Activated T-helper 2 cell treated with anti-CD3 and anti-CD28 coated beads, Interferon-gamma antibody, Interleukin-2, Interleukin-4, amounts not matched to agents 10 μg/mL and 5 μg/mL and 100 μg/mL, durations not matched to agents 14 hours and 24 hours and 36 hours (primary cell): ENCODE measurements around the gene FETUB. TPM values are rescaled to one million over a fixed set of nuclear protein-coding genes. Genes with fewer than 3 reads are reported as not detected.

ENCODE experiments used
- DNase-seq: peaks from one replicate; pipeline ENCODE4 v3.0.0; 2021; ENCODE audit warnings: low spot score
- H3K27ac Mint-ChIP-seq: one replicate; pipeline ENCODE4 v1.8.0; 2021; ENCODE audit warnings: mixed read lengths
- H3K27me3 Mint-ChIP-seq: one replicate; pipeline ENCODE4 v1.8.0; 2021; ENCODE audit warnings: low read depth, mixed read lengths
- H3K36me3 Mint-ChIP-seq: one replicate; pipeline ENCODE4 v1.8.0; 2021; ENCODE audit warnings: low read depth, mixed read lengths
- H3K4me1 Mint-ChIP-seq: one replicate; pipeline ENCODE4 v1.8.0; 2021; ENCODE audit warnings: low read depth, mixed read lengths
- H3K4me3 Mint-ChIP-seq: one replicate; pipeline ENCODE4 v1.8.0; 2021; ENCODE audit warnings: low read depth, mild to moderate bottlenecking, moderate library complexity, mixed read lengths
- H3K9me3 Mint-ChIP-seq: one replicate; pipeline ENCODE4 v1.8.0; 2021; ENCODE audit warnings: mixed read lengths
- intact Hi-C: fragments of 100-400 bp; cut with micrococcal nuclease; formaldehyde crosslinking; loops from one replicate; pipeline ENCODE4 v1.15.1; 2023
- total RNA-seq: library from RNA; stranded (reverse); gene quantifications from 2 replicates; pipeline ENCODE4 v1.2.3, GENCODE V29; 2022

FETUB gene
- total RNA-seq, 1 donor from 2014 or later, result not detected

GRCh38 chr3:186648851-186649250 is 8.7 kb downstream of the FETUB start:
- Mint-ChIP-seq H3K4me1 (peaks cover 3% of the 10 kb centered on the region), H3K27ac (no peak overlapping the region), H3K4me3 (no peak overlapping the region), H3K27me3 (peaks cover 17% of the 10 kb centered on the region), H3K9me3 (no peaks in the 10 kb centered on the region), H3K36me3 (no peaks in the 10 kb centered on the region)
- intact Hi-C loops, result no loop called here
- no peak for DNase-seq

GRCh38 chr3:186651678-186652215 is 11.5 kb downstream of the FETUB start:
- no peak overlapping the region for H3K4me3 Mint-ChIP-seq
- H3K27ac Mint-ChIP-seq, result no peak overlapping the region
- H3K9me3 Mint-ChIP-seq, result no peaks in the 10 kb centered on the region
- H3K36me3 Mint-ChIP-seq, result no peaks in the 10 kb centered on the region
- intact Hi-C loops, result no loop called here
- peaks cover 26% of the 10 kb centered on the region for H3K27me3 Mint-ChIP-seq
- no peaks in the 10 kb centered on the region for H3K4me1 Mint-ChIP-seq
- DNase-seq, result no peak

GRCh38 chr3:186653080-186653707 is 13.0 kb downstream of the FETUB start:
- Mint-ChIP-seq H3K4me1 (no peaks in the 10 kb centered on the region), H3K27me3 (peaks cover 27% of the 10 kb centered on the region), H3K27ac (no peak overlapping the region), H3K36me3 (no peaks in the 10 kb centered on the region), H3K4me3 (no peak overlapping the region), H3K9me3 (no peaks in the 10 kb centered on the region)
- DNase-seq, result no peak
- intact Hi-C loops, result no loop called here

- Mint-ChIP-seq H3K27me3 (peaks cover 29% of the 10 kb centered on the region), H3K4me3 (no peak overlapping the region), H3K27ac (no peak overlapping the region), H3K36me3 (no peaks in the 10 kb centered on the region), H3K4me1 (no peaks in the 10 kb centered on the region), H3K9me3 (no peaks in the 10 kb centered on the region)
- no peak for DNase-seq
- intact Hi-C loops, result no loop called here
Observed at GRCh38 chr3:186653984-186654383, 13.8 kb downstream of the FETUB start.

- DNase-seq, result no peak
- intact Hi-C loops, result no loop called here
- peaks cover 3% of the 10 kb centered on the region for H3K4me1 Mint-ChIP-seq
- H3K4me3 Mint-ChIP-seq, result no peak overlapping the region
- H3K36me3 Mint-ChIP-seq, result no peaks in the 10 kb centered on the region
- H3K9me3 Mint-ChIP-seq, result no peaks in the 10 kb centered on the region
- H3K27me3 Mint-ChIP-seq, result peaks cover 23% of the 10 kb centered on the region
- no peak overlapping the region for H3K27ac Mint-ChIP-seq
Observed at GRCh38 chr3:186663361-186664118, 23.3 kb downstream of the FETUB start.

- no peak overlapping the region for H3K4me3 Mint-ChIP-seq
- DNase-seq, result no peak
- H3K9me3 Mint-ChIP-seq, result no peaks in the 10 kb centered on the region
- peaks cover 19% of the 10 kb centered on the region for H3K27me3 Mint-ChIP-seq
- H3K36me3 Mint-ChIP-seq, result no peaks in the 10 kb centered on the region
- H3K27ac Mint-ChIP-seq, result no peak overlapping the region
- H3K4me1 Mint-ChIP-seq, result peaks cover 5% of the 10 kb centered on the region
- intact Hi-C loops, result no loop called here
Observed at GRCh38 chr3:186664119-186664495, 23.9 kb downstream of the FETUB start.

- H3K27me3 Mint-ChIP-seq, result peaks cover 17% of the 10 kb centered on the region
- intact Hi-C loops, result no loop called here
Observed at GRCh38 chr3:186664506-186664905, 24.3 kb downstream of the FETUB start.

GRCh38 chr3:186665625-186666188 is 25.5 kb downstream of the FETUB start, which contains the start of gene HRG:
Gene HRG (plus strand): TSS chr3:186666014. CDS start chr3:186666032, 18 bp downstream.
- Mint-ChIP-seq H3K36me3 (no peaks in the 10 kb centered on the region), H3K4me1 (peaks cover 13% of the 10 kb centered on the region), H3K4me3 (no peak within 1 kb of the TSS), H3K27ac (no peak within 1 kb of the TSS), H3K27me3 (peaks cover 17% of the 10 kb centered on the region), H3K9me3 (no peaks in the 10 kb centered on the region)
- DNase-seq, result no peak
- intact Hi-C loops, result no loop called here

More at GRCh38 chr3:186664506-186664905, 24.3 kb downstream of the FETUB start:
- H3K27ac Mint-ChIP-seq, result no peak overlapping the region
- H3K4me1 Mint-ChIP-seq, result peaks cover 9% of the 10 kb centered on the region
- H3K36me3 Mint-ChIP-seq, result no peaks in the 10 kb centered on the region
- H3K9me3 Mint-ChIP-seq, result no peaks in the 10 kb centered on the region
- H3K4me3 Mint-ChIP-seq, result no peak overlapping the region
- DNase-seq, result no peak

- no peak for DNase-seq
- no peaks in the 10 kb centered on the region for H3K9me3 Mint-ChIP-seq
- intact Hi-C loops, result no loop called here
- no peaks in the 10 kb centered on the region for H3K36me3 Mint-ChIP-seq
- peaks cover 13% of the 10 kb centered on the region for H3K4me1 Mint-ChIP-seq
- H3K27me3 Mint-ChIP-seq, result peaks cover 20% of the 10 kb centered on the region
- no peak overlapping the region for H3K27ac Mint-ChIP-seq
- no peak overlapping the region for H3K4me3 Mint-ChIP-seq
Observed at GRCh38 chr3:186668426-186668825, 28.2 kb downstream of the FETUB start.

- intact Hi-C loops, result no loop called here
- Mint-ChIP-seq H3K27ac (no peak overlapping the region), H3K9me3 (no peaks in the 10 kb centered on the region), H3K27me3 (peaks cover 16% of the 10 kb centered on the region), H3K4me3 (no peak overlapping the region), H3K4me1 (peaks cover 13% of the 10 kb centered on the region), H3K36me3 (no peaks in the 10 kb centered on the region)
- no peak for DNase-seq
Observed at GRCh38 chr3:186669378-186670084, 29.3 kb downstream of the FETUB start.

GRCh38 chr3:186670155-186670554 is 30.0 kb downstream of the FETUB start:
- no peak for DNase-seq
- Mint-ChIP-seq H3K9me3 (no peaks in the 10 kb centered on the region), H3K27me3 (peaks cover 20% of the 10 kb centered on the region), H3K4me1 (peaks cover 13% of the 10 kb centered on the region), H3K4me3 (no peak overlapping the region), H3K27ac (no peak overlapping the region), H3K36me3 (no peaks in the 10 kb centered on the region)
- intact Hi-C loops, result no loop called here

- Mint-ChIP-seq H3K9me3 (no peaks in the 10 kb centered on the region), H3K27ac (no peak overlapping the region), H3K27me3 (peaks cover 17% of the 10 kb centered on the region)
Observed at GRCh38 chr3:186671051-186671450, 30.9 kb downstream of the FETUB start.

More at GRCh38 chr3:186671051-186671450, 30.9 kb downstream of the FETUB start:
- H3K36me3 Mint-ChIP-seq, result no peaks in the 10 kb centered on the region
- H3K4me1 Mint-ChIP-seq, result peaks cover 13% of the 10 kb centered on the region
- intact Hi-C loops, result no loop called here
- no peak overlapping the region for H3K4me3 Mint-ChIP-seq
- no peak for DNase-seq
